GM21737 (cell line): ENCODE data around the gene GJD4.

Experiments
- ATAC-seq: cut with Tn5 transposase; IDR thresholded peaks from one replicate; pipeline ENCODE4 v1.9.1; 2021; ENCODE audit warnings: mild to moderate bottlenecking, moderate library complexity; ENCODE audit not compliant: unreplicated experiment

Gene GJD4

GRCh38 chr10:35613597-35614226 is 8.6 kb downstream of the GJD4 start:
- no peak for ATAC-seq

GRCh38 chr10:35614312-35614711 is 9.2 kb downstream of the GJD4 start:
- no peak for ATAC-seq

- no peak for ATAC-seq
Measured at GRCh38 chr10:35626971-35627507, 21.9 kb downstream of the GJD4 start.

GRCh38 chr10:35631404-35631803 is 26.3 kb downstream of the GJD4 start:
- no peak for ATAC-seq

- no peak for ATAC-seq
Measured at GRCh38 chr10:35632027-35632426, 26.9 kb downstream of the GJD4 start.

- no peak for ATAC-seq
Measured at GRCh38 chr10:35633006-35633980, 28.2 kb downstream of the GJD4 start.

- no peak for ATAC-seq
Measured at GRCh38 chr10:35635576-35635975, 30.4 kb downstream of the GJD4 start.

- no peak for ATAC-seq
Measured at GRCh38 chr10:35636956-35637355, 31.8 kb downstream of the GJD4 start.

GRCh38 chr10:35637462-35637861 is 32.3 kb downstream of the GJD4 start:
- ATAC-seq: no peak

GRCh38 chr10:35638101-35638500 is 33.0 kb downstream of the GJD4 start:
- ATAC-seq: no peak

GRCh38 chr10:35639021-35639727 is 34.0 kb downstream of the GJD4 start:
- no peak for ATAC-seq

- no peak for ATAC-seq
Measured at GRCh38 chr10:35639728-35640401, 34.7 kb downstream of the GJD4 start.

GRCh38 chr10:35640474-35640873 is 35.3 kb downstream of the GJD4 start:
- no peak for ATAC-seq

- no peak for ATAC-seq
Measured at GRCh38 chr10:35640951-35641675, 36.0 kb downstream of the GJD4 start.

GRCh38 chr10:35641676-35642034 is 36.5 kb downstream of the GJD4 start:
- ATAC-seq: peak; percentile 17

GRCh38 chr10:35642035-35642792 is 37.1 kb downstream of the GJD4 start, which contains the start of gene FZD8:
FZD8 (minus strand) TSS chr10:35642296; CDS start chr10:35641429, 867 bp downstream.
- peak; percentile 94 for ATAC-seq

GRCh38 chr10:35642793-35643114 is 37.6 kb downstream of the GJD4 start:
- ATAC-seq: no peak

GRCh38 chr10:35643151-35644049 is 38.3 kb downstream of the GJD4 start:
- ATAC-seq: no peak
